GM18517 (cell line): ENCODE results near the gene LCNL1.

ENCODE experiments used
- ATAC-seq: cut with Tn5 transposase; IDR thresholded peaks from one replicate; pipeline ENCODE4 v1.9.1; 2021; ENCODE audit warnings: mild to moderate bottlenecking, moderate library complexity; ENCODE audit not compliant: unreplicated experiment

Gene LCNL1

DNA sequence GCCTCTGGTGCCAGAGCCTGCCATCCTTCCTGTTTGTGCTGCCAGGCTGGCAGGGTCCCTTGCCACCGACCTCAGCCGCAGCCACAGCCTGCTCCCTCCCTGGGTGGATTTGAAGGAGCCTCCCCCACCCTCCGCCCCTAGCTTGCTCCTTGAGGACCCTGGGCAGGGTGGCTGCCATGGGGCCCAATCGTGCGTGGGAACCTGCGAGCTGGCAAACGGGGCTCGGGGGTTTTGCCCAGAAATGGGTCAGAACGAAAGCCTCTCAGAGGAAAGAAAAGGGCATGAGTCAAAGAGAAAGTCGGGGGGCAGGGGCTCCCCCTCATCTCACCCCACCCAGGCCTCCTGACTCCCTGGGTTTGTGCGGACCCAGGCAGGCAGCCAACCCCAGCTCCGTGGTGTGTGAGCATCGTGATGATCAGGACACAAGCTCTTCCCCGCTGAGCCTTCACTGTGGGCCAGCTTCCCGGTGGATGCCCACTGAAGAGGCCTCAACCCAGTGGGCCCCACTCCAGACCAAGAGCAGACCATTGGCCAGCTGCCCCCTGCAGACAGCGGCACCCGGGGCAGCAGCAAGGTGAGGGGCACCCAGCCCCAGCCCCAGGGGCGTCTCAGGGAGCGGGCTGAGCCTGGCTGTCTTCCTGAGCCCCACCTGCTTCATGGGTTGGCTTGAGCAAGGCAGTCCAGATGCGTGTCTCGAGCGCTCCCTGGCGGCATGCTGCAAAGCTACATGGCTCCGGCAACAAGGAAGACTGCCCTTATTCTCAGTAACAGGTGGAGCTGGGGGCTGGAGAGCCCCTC is 52.1 kb downstream of the LCNL1 start:
- peak; percentile 54 for ATAC-seq
